Heart right ventricle (tissue), 16 donors: Measurements from ENCODE around the gene PFKP. TPM values are rescaled to one million over a fixed set of nuclear protein-coding genes. Genes with fewer than 3 reads are reported as not detected.

Experiments used
- ATAC-seq, 8 donors: fragments of 200-7000 bp; cut with Tn5 transposase; one replicate each; pipeline ENCODE4 v1.9.1; 2020; ENCODE audit warnings: mild to moderate bottlenecking in 8 of 8, moderate library complexity in 8 of 8, moderate number of reproducible peaks in 1 of 8
- DNase-seq, 2 donors: peaks; one replicate each; pipeline ENCODE4 v3.0.0-alpha.2; 2020
- H3K27ac ChIP-seq, 10 donors: fragments of 200-600 bp; sonication (generic) in 2 of 10; one replicate each; pipeline versions ENCODE4 v1.5.0 to v1.8.0; 2020 to 2022; ENCODE audit warnings: mild to moderate bottlenecking in 3 of 10
- H3K27me3 ChIP-seq, 7 donors: fragments of 200-600 bp; one replicate each; pipeline ENCODE4 v1.8.0; 2021 to 2022; ENCODE audit warnings: mild to moderate bottlenecking in 2 of 7
- H3K36me3 ChIP-seq, 9 donors: fragments of 200-600 bp; sonication (generic) in 1 of 9; one replicate each; pipeline versions ENCODE4 v1.5.0 to v1.8.0; 2020 to 2022; ENCODE audit warnings: mild to moderate bottlenecking in 2 of 9
- H3K4me1 ChIP-seq, 9 donors: fragments of 200-600 bp; sonication (generic) in 1 of 9; one replicate each; pipeline versions ENCODE4 v1.5.0 to v1.8.0; 2020 to 2022; ENCODE audit warnings: mild to moderate bottlenecking in 4 of 9
- H3K4me3 ChIP-seq, 10 donors: fragments of 200-600 bp; sonication (generic) in 2 of 10; one replicate each; pipeline versions ENCODE4 v1.5.0 to v1.8.0; 2020 to 2022; ENCODE audit warnings: mild to moderate bottlenecking in 7 of 10, moderate library complexity in 2 of 10
- H3K9me3 ChIP-seq, 11 donors: fragments of 200-600 bp in 10 of 11; sonication (generic) in 2 of 11; one replicate each; pipeline versions ENCODE4 v1.5.0 to v1.8.0; 2013 to 2022; ENCODE audit warnings: mild to moderate bottlenecking in 2 of 11, control low read depth in 1 of 11, moderate library complexity in 1 of 11
- CTCF ChIP-seq, 9 donors: fragments of 200-600 bp; sonication (generic) in 2 of 9; IDR thresholded peaks; one replicate each; pipeline versions ENCODE4 v1.5.0 to v1.8.0; 2021 to 2022; ENCODE audit warnings: antibody characterized with exemption in 9 of 9, mild to moderate bottlenecking in 5 of 9, moderate library complexity in 1 of 9
- WGBS, 2 donors: extraction: QIAGEN DNeasy Blood & Tissue Kit; methylation state at CpG; one replicate each; pipeline ENCODE4 v1.1.7; 2013; ENCODE audit warnings: inconsistent platforms in 1 of 2; 5-methylcytosine and 5-hydroxymethylcytosine counted together
- intact Hi-C, 10 donors: fragments of 100-400 bp; cut with DNase I; formaldehyde crosslinking; loops; one replicate each; pipeline versions ENCODE4 v1.11.1 to v1.14.2; 2022
- polyA plus RNA-seq, 2 donors: library from polyadenylated mRNA; stranded (reverse); fragments of 200-250 nt; gene quantifications; one replicate each; pipeline ENCODE4 v1.2.3, GENCODE V29; 2013
- total RNA-seq, 10 donors: library from RNA; stranded (reverse); fragmentation: NEBNext Ultra II Directional in 3 of 10; extraction: Animal tissue kit (Norgen Biotek cat#: 25700) in 3 of 10; gene quantifications; one replicate each; pipeline versions ENCODE4 v1.2.1 to v1.2.4, GENCODE V29; 2021 to 2023
- donor health status: Arrhythmogenic right ventricular cardiomyopathy.
- donor health status: ischemic (EF 13 %, LVEDD 7.1; RV severe dilation, severe dysfunction).
- donor health status: healthy with polysubstance abuse.
- donor health status: DM: no; HTN: yes; CAD: no.
- donor health status: DM: no; HTN: no; CAD: no.
- donor health status: ischemic (EF 25% LVEDD 6.9; RV normal size, moderate dysfunction).
- donor health status: ischemic (EF 25% LVEDD 5.7; RV mildly dilated, moderate dysfunction).
- donor health status: healthy.
- donor health status: DM: yes; HTN: yes; CAD: no.
- donor health status: Ischemic cardiomyopathy.
- donor health status: ischemic (EF 35%, LVEDD 5.7; RV mildly dilated, moderate dysfunction).
- donor health status: nonischemic (EF 11% LVEDD 7.7; RV severe dilation, severe dysfunction).
- donor health status: DM: yes; HTN: yes; CAD: no.
- donor health status: PGD.
- donor health status: ischemic (EF 29% LVEDD 5.4; RV normal size, mild dysfunction).
- donor health status: nonischemic (EF 23%, LVEDD 6.1; RV moderate dilation, normal function).

PFKP gene
- total and polyA plus RNA-seq, 12 donors = 68.3 to 316 (median 220) TPM

GRCh38 chr10:3091921-3092320 lies 24.6 kb downstream of the PFKP start:
- Histone ChIP-seq H3K4me3 (no peak overlapping the region), H3K9me3 (no peaks in the 10 kb centered on the region), H3K27me3 (no peaks in the 10 kb centered on the region), H3K27ac (no peak overlapping the region), H3K4me1 (peaks cover 6 to 61% (median 52%) of the 10 kb centered on the region in 9 donors), H3K36me3 (peaks cover 0 to 10% (median 0%) of the 10 kb centered on the region in 9 donors)
- ATAC-seq = no peak
- intact Hi-C loops = no loop called here
- WGBS, 2 donors = 62 to 83% methylated on average over 5 of the region's 5 CpGs
- DNase-seq = no peak
- no peak for TF ChIP-seq CTCF (IDR thresholded peaks at IDR 0.05)

- Histone ChIP-seq H3K4me3 (no peak overlapping the region), H3K9me3 (no peaks in the 10 kb centered on the region), H3K27me3 (no peaks in the 10 kb centered on the region), H3K36me3 (peaks cover 0 to 13% (median 0%) of the 10 kb centered on the region in 9 donors), H3K27ac (peak overlapping the region in 2 of 10 donors; percentile 66 to 79), H3K4me1 (peaks cover 6 to 61% (median 48%) of the 10 kb centered on the region in 9 donors)
- intact Hi-C loops = no loop called here
- ATAC-seq (no peak), DNase-seq (no peak)
- WGBS, 2 donors = 88 to 95% methylated on average over 5 of the region's 5 CpGs
- TF ChIP-seq CTCF (IDR thresholded peaks at IDR 0.05) = no peak
Observed at GRCh38 chr10:3093996-3094395, 26.6 kb downstream of the PFKP start.

DNA sequence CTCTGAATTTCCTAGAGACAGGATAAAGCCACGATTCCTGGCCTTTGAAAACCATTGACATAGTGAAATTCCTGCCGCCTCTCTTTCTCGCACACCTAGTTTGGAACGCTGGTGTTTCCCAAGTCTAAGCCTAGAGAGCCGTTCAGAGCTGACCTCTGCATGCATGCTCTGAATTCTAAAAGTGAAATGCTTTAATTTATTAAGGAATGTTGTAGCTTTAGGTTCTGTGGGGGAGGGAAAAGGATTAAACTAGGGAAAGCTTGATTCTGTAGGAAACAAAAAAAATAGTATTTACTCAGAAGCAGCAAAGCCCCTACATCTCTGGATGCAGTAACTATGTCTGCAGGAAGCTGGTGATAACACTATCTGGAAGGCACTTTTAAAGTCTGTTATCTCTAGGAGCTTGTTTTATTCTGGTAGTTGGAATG lies 27.3 kb downstream of the PFKP start:
- intact Hi-C loops = no loop called here

GRCh38 chr10:3095373-3096139 lies 28.2 kb downstream of the PFKP start:
- intact Hi-C loops = no loop called here
- DNase-seq = peak in 1 of 2 donors; percentile 47
- peak; percentile 28 to 82 (median 70) for ATAC-seq
- Histone ChIP-seq H3K4me1 (peaks cover 6 to 63% (median 43%) of the 10 kb centered on the region in 9 donors), H3K9me3 (no peaks in the 10 kb centered on the region), H3K36me3 (peaks cover 0 to 25% (median 0%) of the 10 kb centered on the region in 9 donors), H3K27me3 (no peaks in the 10 kb centered on the region), H3K4me3 (peak overlapping the region in 4 of 10 donors; percentile 5 to 30 (median 14)), H3K27ac (peak overlapping the region in 9 of 10 donors; percentile 65 to 84 (median 69))
- 12 to 16% methylated on average over 17 of the region's 17 CpGs for WGBS, 2 donors
- TF ChIP-seq CTCF (IDR thresholded peaks at IDR 0.05) = no peak

More for the DNA sequence above, 27.3 kb downstream of the PFKP start:
- ATAC-seq = no peak
- H3K27me3 ChIP-seq = no peaks in the 10 kb centered on the region
- no peak for DNase-seq
- no peaks in the 10 kb centered on the region for H3K9me3 ChIP-seq
- WGBS, 2 donors = 38 to 54% methylated on average over 5 of the region's 5 CpGs
- peaks cover 0 to 19% (median 0%) of the 10 kb centered on the region in 9 donors for H3K36me3 ChIP-seq
- H3K4me3 ChIP-seq = peak overlapping the region in 2 of 10 donors; percentile 11 to 17
- H3K4me1 ChIP-seq = peaks cover 6 to 67% (median 48%) of the 10 kb centered on the region in 9 donors
- peak overlapping the region in 8 of 10 donors; percentile 66 to 84 (median 70) for H3K27ac ChIP-seq
- TF ChIP-seq CTCF (IDR thresholded peaks at IDR 0.05) = no peak
